Tongue (tissue), 2 donors: ENCODE results near the gene MYO18A. TPM values are rescaled to one million over a fixed set of nuclear protein-coding genes. Genes with fewer than 3 reads are reported as not detected.
"Not testable (repeated sequence)": the region's sequence is repeated elsewhere in the genome, so short reads cannot be mapped to it uniquely, and the experiment has no call there.

ENCODE experiments used
- DNase-seq: peaks from one replicate; pipeline ENCODE4 v3.0.0-alpha.2; 2015
- total RNA-seq: library from RNA; depleted of rRNA; stranded (reverse); fragments of >200 nt; gene quantifications from one replicate; pipeline ENCODE4 v1.2.3, GENCODE V29; 2014

MYO18A gene
- total RNA-seq, 1 donor from 2014 or later: 236 TPM

GRCh38 chr17:29099527-29099926 is 80.7 kb downstream of the MYO18A start:
- DNase-seq: no peak

- DNase-seq: no peak
Observed at GRCh38 chr17:29096094-29096493, 84.1 kb downstream of the MYO18A start.

DNA sequence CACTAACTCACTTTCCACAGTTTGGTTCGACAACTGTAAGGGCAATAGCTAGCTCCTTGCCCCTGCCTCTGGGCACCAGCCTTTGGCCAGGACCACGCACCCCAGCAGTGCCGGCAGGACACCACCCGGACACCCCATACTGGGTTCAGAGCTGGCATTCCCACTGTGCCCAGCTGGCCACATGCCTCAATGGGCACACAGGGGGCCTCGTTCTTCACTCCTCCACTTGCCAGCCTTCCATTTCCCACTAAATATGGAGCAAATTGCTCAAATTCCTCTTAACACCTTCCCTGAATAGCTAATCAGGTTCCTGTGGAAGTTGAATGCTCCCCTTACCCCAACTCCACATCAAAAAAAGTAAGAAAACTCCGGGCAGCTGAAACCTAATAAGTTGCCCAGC is 84.8 kb downstream of the MYO18A start:
- DNase-seq: no peak

DNA sequence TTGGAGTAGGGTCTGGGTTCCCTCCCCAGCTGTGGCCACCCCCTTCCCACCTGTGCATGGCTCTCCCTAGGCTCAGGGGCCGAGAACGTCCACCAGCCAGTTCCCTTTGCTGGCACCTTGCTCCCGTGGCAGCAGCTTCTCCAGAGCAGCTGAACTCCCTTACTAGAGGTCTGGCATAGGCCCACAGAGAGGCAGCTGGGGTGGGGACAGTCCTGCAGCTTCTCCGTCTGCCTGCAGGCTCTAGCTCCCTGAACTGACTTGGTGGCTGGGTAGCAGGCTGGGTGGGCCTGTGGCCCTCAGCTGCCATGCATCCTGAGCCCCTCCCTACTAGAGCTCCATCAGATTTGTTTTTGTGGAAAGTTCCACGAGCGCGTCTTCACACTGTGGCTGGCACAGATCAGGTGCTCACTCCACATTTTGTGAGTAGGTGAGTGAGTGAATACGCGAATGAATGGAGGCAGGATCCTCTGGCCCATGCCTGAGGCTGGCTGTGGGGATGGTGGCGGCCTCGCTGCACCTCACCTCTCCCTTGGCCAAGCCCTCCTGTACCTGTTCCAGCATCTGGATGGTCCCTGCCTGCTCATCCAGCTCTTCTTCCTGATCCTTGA is 86.0 kb downstream of the MYO18A start:
- no peak for DNase-seq

- DNase-seq: no peak
Observed at GRCh38 chr17:29093090-29093871, 86.9 kb downstream of the MYO18A start.

GRCh38 chr17:29091606-29092289 is 88.5 kb downstream of the MYO18A start:
- peak; percentile 64 for DNase-seq

DNA sequence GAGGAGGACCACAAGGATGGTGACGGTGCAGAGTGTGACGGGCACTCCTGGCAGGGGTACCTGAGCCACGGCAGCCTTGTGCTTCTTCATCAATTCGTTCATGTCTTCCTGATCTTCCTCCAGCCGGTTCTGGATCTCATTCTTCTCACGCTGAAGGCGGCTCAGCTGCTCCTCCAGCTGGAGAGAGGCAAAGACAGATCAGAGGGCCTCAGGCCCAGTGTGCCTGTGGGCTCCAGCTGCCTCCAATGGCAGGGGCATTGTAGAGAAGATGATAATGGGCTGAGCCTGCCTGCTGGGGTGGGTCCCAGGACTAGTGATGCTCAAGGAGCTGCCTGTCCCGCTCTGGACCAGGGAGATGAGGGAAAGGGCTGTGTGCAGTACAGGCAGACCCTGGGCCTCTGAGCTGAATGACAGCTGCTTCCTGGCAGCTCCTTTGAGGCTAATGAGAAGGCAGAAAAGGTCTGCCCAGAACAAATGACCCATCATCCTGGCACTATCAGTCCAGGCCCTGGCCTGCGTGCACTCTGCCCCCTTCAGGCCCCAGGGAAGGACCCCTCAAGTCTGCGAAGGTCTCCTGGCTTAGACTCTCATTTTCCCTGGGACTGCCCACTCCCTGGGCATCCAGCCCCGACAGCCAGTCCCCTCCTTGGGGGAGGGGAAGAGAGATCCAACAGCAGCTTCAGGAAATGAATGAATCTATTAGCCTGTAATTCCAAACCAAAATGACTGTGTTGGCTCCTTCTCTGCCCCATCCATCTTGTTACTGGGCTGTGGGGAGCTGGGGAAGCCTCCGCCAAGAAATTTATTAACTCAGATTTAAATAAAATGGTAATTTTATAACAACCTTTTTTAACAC is 89.2 kb downstream of the MYO18A start:
- DNase-seq: no peak

DNA sequence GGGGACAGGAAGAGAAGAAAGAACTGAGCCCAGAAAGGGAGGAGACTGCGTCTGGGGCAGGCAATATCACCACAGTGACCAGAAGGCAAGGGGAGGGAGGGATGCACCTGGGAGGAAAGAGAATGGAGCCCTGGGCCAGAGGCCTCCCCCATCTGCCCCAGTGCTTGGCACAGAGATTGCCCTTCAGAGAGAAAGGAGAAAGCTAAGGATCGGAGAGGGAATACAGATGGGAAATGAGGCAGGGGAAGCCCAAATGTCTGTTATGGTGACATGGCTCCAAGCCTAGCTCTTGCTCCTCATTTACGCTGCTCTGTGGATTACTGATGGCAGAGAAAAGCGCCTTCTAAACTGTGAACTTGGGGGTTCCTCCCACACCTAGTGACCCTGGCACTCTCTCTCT is 90.1 kb downstream of the MYO18A start:
- no peak for DNase-seq

- DNase-seq: peak; percentile 59
Observed at GRCh38 chr17:29089601-29090044, 90.6 kb downstream of the MYO18A start.

DNA sequence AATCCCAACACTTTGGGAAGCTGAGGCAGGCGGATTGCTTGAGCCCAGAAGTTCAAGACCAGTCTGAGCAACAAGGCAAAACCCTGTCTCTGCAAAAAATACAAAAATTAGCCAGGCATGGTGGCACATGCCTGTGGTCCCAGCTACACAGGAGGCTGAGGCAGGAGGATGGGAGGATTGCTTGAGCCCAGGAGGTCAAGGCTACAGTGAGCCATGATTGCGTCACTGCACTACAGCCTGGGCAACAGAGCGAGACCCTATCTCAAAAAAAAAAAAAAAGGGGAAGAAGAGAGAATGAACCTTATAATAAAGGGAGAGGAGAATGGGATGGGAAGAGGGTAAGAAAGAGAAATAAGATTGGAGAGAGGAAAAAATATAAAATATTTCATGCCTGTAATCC is 91.4 kb downstream of the MYO18A start:
- not testable (repeated sequence) for DNase-seq

- no peak for DNase-seq
Observed at GRCh38 chr17:29086628-29087332, 93.4 kb downstream of the MYO18A start.

DNA sequence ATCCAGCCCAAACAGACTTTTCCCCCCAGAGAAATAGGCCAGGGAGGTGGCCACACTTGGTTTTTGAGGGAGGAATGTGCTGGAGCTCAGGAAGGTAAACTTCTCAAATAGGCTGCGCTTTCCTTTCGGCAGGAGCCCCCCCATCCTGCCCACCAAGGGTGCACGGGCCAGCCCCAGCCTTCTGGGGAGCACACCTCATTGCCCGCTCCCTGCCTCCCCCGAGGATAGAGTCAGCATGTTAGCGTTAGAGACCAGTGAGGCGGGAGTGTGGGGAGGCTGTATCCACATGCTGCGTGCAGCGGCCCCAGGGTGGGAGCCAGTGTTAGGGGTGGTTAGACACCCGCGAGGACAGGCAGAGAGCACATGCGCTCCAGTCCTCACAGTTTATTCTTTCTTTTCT is 95.0 kb downstream of the MYO18A start:
- DNase-seq: no peak

- no peak for DNase-seq
Observed at GRCh38 chr17:29084541-29085146, 95.6 kb downstream of the MYO18A start.

DNA sequence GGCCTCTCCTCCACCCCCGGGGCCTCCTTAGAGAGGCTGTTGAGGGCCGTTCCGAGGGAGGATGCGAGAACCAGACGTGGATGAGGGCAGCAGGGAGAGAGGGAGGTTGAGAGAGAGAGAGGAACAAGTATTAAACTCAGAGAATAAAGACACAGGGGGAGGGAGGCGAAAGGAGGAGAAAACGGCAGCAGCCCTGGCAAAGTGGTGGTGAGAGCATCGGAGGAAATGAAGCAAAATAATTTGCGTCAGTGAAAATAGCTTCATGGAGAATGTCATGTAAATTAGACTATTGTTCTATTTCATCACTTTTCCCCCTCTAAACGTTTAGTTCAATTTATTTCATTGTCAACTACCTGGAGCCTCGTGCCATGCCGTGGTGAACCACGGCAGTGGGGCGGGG is 99.2 kb downstream of the MYO18A start:
- no peak for DNase-seq

GRCh38 chr17:29080323-29080722 is 99.9 kb downstream of the MYO18A start:
- no peak for DNase-seq

DNA sequence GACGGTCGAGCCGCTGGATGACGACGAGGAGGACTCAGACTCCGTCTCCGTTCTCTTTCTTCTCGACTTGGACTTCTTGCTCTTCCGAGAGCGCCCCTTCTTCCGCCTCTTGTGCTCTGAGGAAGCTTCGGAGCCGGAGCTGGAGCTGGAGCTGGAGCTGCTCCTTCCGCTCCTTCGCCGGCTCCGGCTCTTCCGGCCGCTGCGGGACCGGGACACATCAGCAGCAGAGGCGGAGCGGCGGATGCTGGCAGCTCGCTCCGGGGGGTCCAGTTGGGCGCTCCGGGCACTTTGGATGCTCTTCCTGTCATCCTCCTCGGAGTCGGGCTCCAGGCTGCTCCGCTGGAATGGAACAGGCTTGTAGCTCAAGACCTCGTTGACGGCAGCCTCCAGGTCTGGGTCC is 100.3 kb downstream of the MYO18A start:
- no peak for DNase-seq

DNA sequence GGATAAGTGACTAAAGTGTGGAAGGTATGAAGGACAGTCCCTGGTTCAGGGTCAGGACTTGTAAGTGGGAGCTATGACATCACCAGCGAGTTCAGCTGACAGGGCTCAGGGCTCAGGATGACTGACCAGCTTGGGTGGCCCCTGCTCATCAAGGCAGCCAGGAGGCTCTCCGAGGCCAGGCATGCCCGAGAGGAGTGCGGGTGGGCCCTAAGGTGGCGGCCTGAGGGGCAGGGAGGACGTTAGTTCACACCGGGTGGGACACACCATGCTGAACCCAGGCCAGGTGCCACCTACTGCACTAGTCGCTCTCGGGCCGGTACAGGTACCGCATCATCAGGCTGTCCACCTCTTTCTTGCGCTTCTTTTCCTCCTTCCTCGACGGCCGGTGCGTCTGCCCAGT is 100.8 kb downstream of the MYO18A start:
- no peak for DNase-seq

GRCh38 chr17:29078183-29079045 is 101.8 kb downstream of the MYO18A start:
- DNase-seq: no peak

DNA sequence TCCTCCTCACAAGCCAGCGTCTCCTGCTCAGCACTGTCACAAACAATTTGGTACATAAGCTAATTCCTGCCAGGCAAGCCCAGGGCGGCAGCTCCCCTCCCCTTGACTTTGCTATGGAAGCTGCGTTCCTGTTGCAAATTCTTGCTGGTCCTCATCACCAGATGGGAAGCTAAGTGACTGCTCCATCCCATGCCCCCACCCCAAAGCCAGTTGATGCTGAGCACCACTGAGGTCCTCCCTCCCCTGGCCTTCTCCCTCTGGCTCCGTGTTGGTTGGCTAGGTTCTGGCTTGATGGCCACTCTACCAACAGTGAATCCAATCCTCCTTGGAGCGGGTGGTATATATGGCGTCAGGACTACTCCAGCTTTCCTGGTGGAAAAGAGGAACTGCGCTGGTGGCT is 102.9 kb downstream of the MYO18A start:
- DNase-seq: no peak

DNA sequence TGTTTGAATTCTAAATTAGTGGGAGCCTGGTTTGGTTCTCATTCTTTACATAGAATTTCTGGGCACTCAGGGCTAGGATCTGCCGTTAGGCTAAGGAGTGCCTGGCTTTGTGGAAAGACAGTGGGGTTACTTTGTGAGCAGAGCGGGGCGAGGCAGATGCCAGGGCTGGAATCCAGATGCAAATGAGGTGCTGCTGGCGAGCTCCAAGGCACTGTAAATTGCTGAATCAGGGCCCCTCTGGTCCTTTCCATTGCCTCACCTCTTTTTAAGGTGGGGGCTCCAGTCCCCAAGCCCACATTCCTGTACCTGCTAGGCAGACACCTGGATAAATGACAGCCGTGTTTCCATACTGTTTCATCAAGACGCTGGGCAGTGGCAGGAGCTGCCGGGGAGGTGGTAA is 103.5 kb downstream of the MYO18A start:
- DNase-seq: no peak
